Neural crest cell (in vitro differentiated cells): ENCODE measurements around the gene RPA1. TPM values are rescaled to one million over a fixed set of nuclear protein-coding genes. Genes with fewer than 3 reads are reported as not detected.

Experiments used
- DNase-seq: peaks from one replicate; pipeline ENCODE4 v3.0.0; 2021; ENCODE audit warnings: low read depth, mixed read lengths, low spot score
- H3K27ac Mint-ChIP-seq: one replicate; pipeline ENCODE4 v1.8.0; 2021; ENCODE audit warnings: mild to moderate bottlenecking, mixed read lengths; ENCODE audit not compliant: unreplicated experiment
- H3K27me3 Mint-ChIP-seq: 2 replicates; pipeline ENCODE4 v1.8.0; 2021; ENCODE audit warnings: low read depth, mild to moderate bottlenecking, mixed read lengths
- H3K36me3 Mint-ChIP-seq: 2 replicates; pipeline ENCODE4 v1.8.0; 2021; ENCODE audit warnings: low read depth, mild to moderate bottlenecking, mixed read lengths
- H3K4me1 Mint-ChIP-seq: 2 replicates; pipeline ENCODE4 v1.8.0; 2021; ENCODE audit warnings: mixed read lengths
- H3K4me3 Mint-ChIP-seq: one replicate; pipeline ENCODE4 v1.8.0; 2021; ENCODE audit warnings: mild to moderate bottlenecking, mixed read lengths
- H3K9me3 Mint-ChIP-seq: 2 replicates; pipeline ENCODE4 v1.8.0; 2021; ENCODE audit warnings: mixed read lengths
- CTCF ChIP-seq: fragments of 200-600 bp; sonication (generic); conservative IDR thresholded peaks from 2 replicates; pipeline ENCODE4 v1.5.0; 2021; ENCODE audit warnings: antibody characterized with exemption, mild to moderate bottlenecking
- total RNA-seq: library from RNA; stranded (reverse); gene quantifications from 2 replicates; pipeline ENCODE4 v1.2.1, GENCODE V29; 2021

Gene RPA1
- total RNA-seq, 1 donor from 2014 or later: 215 TPM

- no peak for TF ChIP-seq CTCF
- no peak overlapping the region for H3K27ac Mint-ChIP-seq
- H3K27me3 Mint-ChIP-seq: no peaks in the 10 kb centered on the region
- peaks cover 4% of the 10 kb centered on the region for H3K36me3 Mint-ChIP-seq
- no peaks in the 10 kb centered on the region for H3K9me3 Mint-ChIP-seq
- DNase-seq: no peak
- H3K4me3 Mint-ChIP-seq: no peak overlapping the region
- no peaks in the 10 kb centered on the region for H3K4me1 Mint-ChIP-seq
Observed at GRCh38 chr17:1861391-1862010, 31.7 kb downstream of the RPA1 start.

- H3K9me3 Mint-ChIP-seq: no peaks in the 10 kb centered on the region
- DNase-seq: no peak
- no peaks in the 10 kb centered on the region for H3K4me1 Mint-ChIP-seq
- H3K27me3 Mint-ChIP-seq: no peaks in the 10 kb centered on the region
- peak; percentile 70 for TF ChIP-seq CTCF
- peaks cover 4% of the 10 kb centered on the region for H3K36me3 Mint-ChIP-seq
- H3K27ac Mint-ChIP-seq: no peak overlapping the region
- H3K4me3 Mint-ChIP-seq: no peak overlapping the region
Observed at GRCh38 chr17:1865252-1866037, 35.6 kb downstream of the RPA1 start.

GRCh38 chr17:1867307-1867706 lies 37.5 kb downstream of the RPA1 start:
- H3K27me3 Mint-ChIP-seq: no peaks in the 10 kb centered on the region
- H3K9me3 Mint-ChIP-seq: no peaks in the 10 kb centered on the region
- DNase-seq: no peak
- no peak for TF ChIP-seq CTCF
- H3K4me1 Mint-ChIP-seq: no peaks in the 10 kb centered on the region
- H3K36me3 Mint-ChIP-seq: peaks cover 6% of the 10 kb centered on the region
- no peak overlapping the region for H3K27ac Mint-ChIP-seq
- no peak overlapping the region for H3K4me3 Mint-ChIP-seq

GRCh38 chr17:1868090-1868489 lies 38.3 kb downstream of the RPA1 start:
- Mint-ChIP-seq H3K9me3 (no peaks in the 10 kb centered on the region), H3K27ac (no peak overlapping the region), H3K36me3 (peaks cover 6% of the 10 kb centered on the region), H3K27me3 (no peaks in the 10 kb centered on the region), H3K4me1 (no peaks in the 10 kb centered on the region), H3K4me3 (no peak overlapping the region)
- TF ChIP-seq CTCF: no peak
- DNase-seq: no peak

- no peak overlapping the region for H3K27ac Mint-ChIP-seq
- no peak overlapping the region for H3K4me3 Mint-ChIP-seq
- H3K4me1 Mint-ChIP-seq: no peaks in the 10 kb centered on the region
- DNase-seq: no peak
- H3K27me3 Mint-ChIP-seq: no peaks in the 10 kb centered on the region
- no peak for TF ChIP-seq CTCF
- peaks cover 3% of the 10 kb centered on the region for H3K36me3 Mint-ChIP-seq
- no peaks in the 10 kb centered on the region for H3K9me3 Mint-ChIP-seq
Observed at GRCh38 chr17:1870592-1870991, 40.8 kb downstream of the RPA1 start.
